Testis (tissue), 3 donors: ENCODE results near the gene PMF1. TPM values are rescaled to one million over a fixed set of nuclear protein-coding genes. Genes with fewer than 3 reads are reported as not detected.

ENCODE experiments used
- DNase-seq: peaks from one replicate; pipeline ENCODE4 v3.0.0-alpha.2; 2019
- H3K27ac ChIP-seq, 2 donors: fragments of 200-600 bp; sonication (generic); one replicate each; pipeline ENCODE4 v1.5.1; 2019
- H3K27me3 ChIP-seq: fragments of 200-600 bp; sonication (generic); one replicate; pipeline ENCODE4 v1.5.1; 2019
- H3K36me3 ChIP-seq: fragments of 200-600 bp; sonication (generic); one replicate; pipeline ENCODE4 v1.5.1; 2017; ENCODE audit warnings: low read depth; ENCODE audit errors: missing control alignments
- H3K4me1 ChIP-seq: fragments of 200-600 bp; sonication (generic); one replicate; pipeline ENCODE4 v1.5.1; 2019
- H3K4me3 ChIP-seq, 2 donors: fragments of 200-600 bp; sonication (generic); one replicate each; pipeline ENCODE4 v1.5.1; 2017 to 2019
- H3K9me3 ChIP-seq: fragments of 200-600 bp; sonication (generic); one replicate; pipeline ENCODE4 v1.5.1; 2017
- POLR2A ChIP-seq: fragments of 450-650 bp; IDR thresholded peaks from one replicate; pipeline ENCODE4 v1.6.1; 2017; ENCODE audit warnings: antibody characterized with exemption, mild to moderate bottlenecking, moderate library complexity
- WGBS, 2 donors: methylation state at CpG; one replicate each; pipeline ENCODE4 v1.1.5; 2018; 5-methylcytosine and 5-hydroxymethylcytosine counted together
- intact Hi-C: fragments of 100-400 bp; cut with DNase I; formaldehyde crosslinking; loops from one replicate; pipeline ENCODE4 v1.15.1; 2023; ENCODE audit warnings: low total_unique reads
- polyA plus RNA-seq: library from polyadenylated mRNA; stranded (reverse); fragments of 350-450 nt; fragmentation: Illumina TruSeq; extraction: RNeasy Lipid Tissue Mini Kit (QIAGEN cat#74804); gene quantifications from one replicate; pipeline ENCODE4 v1.2.3, GENCODE V29; 2014; ENCODE audit warnings: low read depth, low replicate concordance; ENCODE audit not compliant: insufficient read depth
- total RNA-seq, 2 donors: library from RNA; depleted of rRNA; stranded (reverse); fragments of >200 nt; gene quantifications; one replicate each; pipeline ENCODE4 v1.2.3, GENCODE V29; 2016
- TF ChIP-seq, protein P1 (sequence below), 3 experiments: fragments of 450-650 bp in 2 of 3; fragments of 200-600 bp in 1 of 3; sonication (generic) in 1 of 3; IDR thresholded peaks; one replicate each; pipeline ENCODE4 v1.5.1; 2016 to 2019; ENCODE audit warnings: antibody characterized with exemption in 3 of 3, mild to moderate bottlenecking in 2 of 3, moderate library complexity in 1 of 3

The PMF1 gene
- total and polyA plus RNA-seq, 3 donors from 2014 or later, result 32.3 to 47.0 (median 38.1) TPM

DNA sequence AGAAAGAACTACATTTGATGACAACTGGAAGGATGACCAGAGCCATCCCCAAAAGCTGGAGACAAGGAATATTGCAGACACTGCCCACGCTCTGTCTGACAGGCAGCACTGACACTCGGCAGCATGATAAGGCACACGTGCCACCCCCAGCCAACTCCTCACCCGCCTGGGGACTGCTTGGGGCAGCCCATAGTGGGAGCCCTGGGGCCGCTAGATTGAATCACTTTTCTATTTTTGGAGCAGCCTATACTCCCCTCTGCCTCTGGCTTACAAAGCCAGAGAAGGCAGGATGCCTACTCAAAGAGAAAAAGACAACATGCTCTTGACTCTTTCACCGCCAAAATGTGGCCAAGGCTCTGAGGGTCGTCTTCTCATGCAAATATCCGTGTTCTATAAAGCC, 68.5 kb downstream of the PMF1 start:
- WGBS, 2 donors, result 11 to 14% methylated on average over 8 of the region's 8 CpGs
- H3K27me3 ChIP-seq, result no peaks in the 10 kb centered on the region
- no peak for TF ChIP-seq POLR2A
- TF ChIP-seq, protein P1, sequence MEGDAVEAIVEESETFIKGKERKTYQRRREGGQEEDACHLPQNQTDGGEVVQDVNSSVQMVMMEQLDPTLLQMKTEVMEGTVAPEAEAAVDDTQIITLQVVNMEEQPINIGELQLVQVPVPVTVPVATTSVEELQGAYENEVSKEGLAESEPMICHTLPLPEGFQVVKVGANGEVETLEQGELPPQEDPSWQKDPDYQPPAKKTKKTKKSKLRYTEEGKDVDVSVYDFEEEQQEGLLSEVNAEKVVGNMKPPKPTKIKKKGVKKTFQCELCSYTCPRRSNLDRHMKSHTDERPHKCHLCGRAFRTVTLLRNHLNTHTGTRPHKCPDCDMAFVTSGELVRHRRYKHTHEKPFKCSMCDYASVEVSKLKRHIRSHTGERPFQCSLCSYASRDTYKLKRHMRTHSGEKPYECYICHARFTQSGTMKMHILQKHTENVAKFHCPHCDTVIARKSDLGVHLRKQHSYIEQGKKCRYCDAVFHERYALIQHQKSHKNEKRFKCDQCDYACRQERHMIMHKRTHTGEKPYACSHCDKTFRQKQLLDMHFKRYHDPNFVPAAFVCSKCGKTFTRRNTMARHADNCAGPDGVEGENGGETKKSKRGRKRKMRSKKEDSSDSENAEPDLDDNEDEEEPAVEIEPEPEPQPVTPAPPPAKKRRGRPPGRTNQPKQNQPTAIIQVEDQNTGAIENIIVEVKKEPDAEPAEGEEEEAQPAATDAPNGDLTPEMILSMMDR (IDR thresholded peaks at IDR 0.05), result no peak
- no peaks in the 10 kb centered on the region for H3K9me3 ChIP-seq
- H3K36me3 ChIP-seq, result no peaks in the 10 kb centered on the region
- DNase-seq, result peak; percentile 73
- H3K4me3 ChIP-seq, result peak overlapping the region in 1 of 2 donors; percentile 88
- intact Hi-C loops, result no loop called here
- H3K27ac ChIP-seq, result no peak overlapping the region
- peaks cover 20% of the 10 kb centered on the region for H3K4me1 ChIP-seq

DNA sequence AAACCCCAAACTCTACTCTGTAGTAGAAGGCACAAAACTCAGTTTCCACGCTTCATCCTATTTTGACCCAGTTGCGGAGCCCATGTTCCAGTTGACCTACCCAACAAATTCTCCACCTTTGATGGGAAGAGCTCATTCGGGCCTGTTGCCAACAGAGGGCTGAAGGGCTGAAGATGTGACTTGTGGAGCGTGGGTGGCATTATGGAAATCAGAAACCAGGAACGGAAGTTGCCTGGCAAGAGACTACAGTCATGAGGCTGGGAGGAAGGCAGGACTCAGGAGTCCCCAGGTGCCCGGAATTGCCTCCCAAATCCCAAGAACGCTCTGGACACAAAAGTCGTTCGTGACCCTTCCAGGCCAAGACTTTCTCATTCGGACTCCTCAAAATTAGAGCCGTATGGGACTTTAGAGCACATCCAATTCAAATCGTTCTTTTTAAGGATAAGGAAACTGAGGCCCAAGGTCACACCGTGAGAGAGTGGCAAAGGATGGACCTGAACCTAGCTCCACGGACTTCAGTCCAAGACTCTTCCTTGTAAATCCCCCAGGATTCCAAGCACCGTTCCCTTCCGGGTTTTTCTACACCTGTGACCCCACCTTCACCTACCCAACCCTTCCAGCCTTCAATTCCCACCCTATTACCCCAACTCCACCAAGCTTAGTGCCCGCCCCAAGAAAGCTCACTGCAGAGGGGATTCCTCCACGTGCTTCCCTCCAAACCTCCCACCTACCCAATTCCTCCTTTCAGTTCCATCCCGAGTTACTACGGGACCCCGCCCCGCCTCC, 69.1 kb downstream of the PMF1 start:
- H3K27me3 ChIP-seq, result no peaks in the 10 kb centered on the region
- peak overlapping the region; percentile 86 to 91 for H3K27ac ChIP-seq
- peaks cover 20% of the 10 kb centered on the region for H3K4me1 ChIP-seq
- intact Hi-C loops, result no loop called here
- DNase-seq, result peak; percentile 33
- TF ChIP-seq POLR2A, result no peak
- TF ChIP-seq, protein P1 (IDR thresholded peaks at IDR 0.05), result no peak
- peak overlapping the region; percentile 88 to 93 for H3K4me3 ChIP-seq
- 4 to 5% methylated on average over 22 of the region's 22 CpGs for WGBS, 2 donors
- no peaks in the 10 kb centered on the region for H3K36me3 ChIP-seq
- no peaks in the 10 kb centered on the region for H3K9me3 ChIP-seq

DNA sequence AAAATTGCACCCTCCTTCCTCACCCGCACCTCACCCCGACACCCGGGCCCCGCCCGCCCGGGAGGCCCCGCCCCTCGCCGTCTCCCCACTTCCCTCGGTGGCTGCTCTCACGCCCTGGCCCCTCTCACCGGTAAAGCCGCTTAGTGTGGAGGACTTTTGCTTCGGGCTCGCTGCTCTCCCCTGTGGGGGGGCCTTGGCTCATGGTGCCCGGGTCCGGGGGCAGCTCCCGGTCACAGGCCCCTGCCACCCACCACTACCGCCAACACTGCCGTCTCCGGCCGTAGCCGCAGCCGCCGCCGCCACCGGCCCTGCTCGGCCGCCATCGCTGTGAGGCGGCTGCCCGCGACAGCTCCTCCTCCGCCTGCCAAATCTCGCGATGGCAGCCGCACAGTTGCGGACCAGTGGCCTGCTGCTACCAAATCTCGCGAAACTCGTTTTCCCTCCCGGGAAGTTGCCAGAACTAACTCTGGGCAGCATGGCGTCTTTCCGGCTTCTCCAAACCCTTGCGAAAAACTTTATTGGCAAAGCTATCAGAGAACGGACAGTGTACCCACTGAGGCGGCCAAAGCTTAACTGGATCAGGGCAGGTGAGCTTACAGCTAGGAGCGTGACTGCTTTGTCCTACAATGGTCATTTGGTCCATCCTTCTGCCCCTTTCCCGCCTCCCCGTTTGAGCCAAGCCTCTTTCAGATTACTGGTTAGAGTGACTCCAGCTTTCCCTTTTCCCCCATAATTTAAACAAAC, 69.8 kb downstream of the PMF1 start, which contains the start of gene SMG5:
SMG5 (minus strand) TSS at position 347 of the 744 bp plus-strand sequence; CDS start at position 202, 145 bp downstream.
- WGBS, 2 donors, result 1 to 3% methylated on average over 18 to 50 of the region's 50 CpGs
- peak; percentile 98 for DNase-seq
- no peaks in the 10 kb centered on the region for H3K36me3 ChIP-seq
- peak within 1 kb of the TSS; percentile 86 to 91 for H3K27ac ChIP-seq
- H3K4me1 ChIP-seq, result peaks cover 20% of the 10 kb centered on the region
- H3K4me3 ChIP-seq, result peak within 1 kb of the TSS; percentile 88 to 93
- no peak for TF ChIP-seq POLR2A
- TF ChIP-seq, protein P1 (IDR thresholded peaks at IDR 0.05), result no peak
- no peaks in the 10 kb centered on the region for H3K9me3 ChIP-seq
- H3K27me3 ChIP-seq, result no peaks in the 10 kb centered on the region
- intact Hi-C loops, result no loop called here

DNA sequence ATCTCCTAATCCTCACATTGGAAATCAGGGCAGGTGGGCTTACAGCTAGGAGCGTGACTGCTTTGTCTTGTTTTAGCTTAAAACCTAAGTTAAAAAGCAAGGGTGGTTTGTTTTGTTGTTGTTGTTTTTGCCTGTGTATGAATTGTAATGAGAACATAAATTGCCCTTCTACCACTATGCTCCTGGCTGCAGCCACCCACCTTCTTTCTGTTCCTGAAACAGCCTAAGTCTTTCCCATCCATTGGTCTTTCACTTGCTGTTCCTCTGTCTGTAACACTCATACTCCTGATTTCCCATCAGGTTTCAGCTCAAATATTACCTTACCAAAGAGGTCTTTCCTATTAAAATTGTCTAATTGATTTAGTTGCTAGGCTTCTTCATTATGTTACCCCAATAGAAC, 70.7 kb downstream of the PMF1 start:
- WGBS, 2 donors, result 79 to 86% methylated on average over 1 of the region's 1 CpG
- Histone ChIP-seq H3K27me3 (no peaks in the 10 kb centered on the region), H3K27ac (no peak overlapping the region), H3K4me3 (peak overlapping the region; percentile 88 to 93), H3K9me3 (no peaks in the 10 kb centered on the region), H3K36me3 (no peaks in the 10 kb centered on the region), H3K4me1 (peaks cover 20% of the 10 kb centered on the region)
- TF ChIP-seq, protein P1 (IDR thresholded peaks at IDR 0.05), result no peak
- TF ChIP-seq POLR2A, result no peak
- DNase-seq, result no peak
- intact Hi-C loops, result no loop called here
